CD4-positive, alpha-beta T cell treated with Interleukin-10 for 1 hour (primary cell): ENCODE measurements around the gene CDCA4.
A peak's percentile ranks its signal among the peaks of the same experiment; 100 is the strongest.
"Not testable (repeated sequence)": the region's sequence is repeated elsewhere in the genome, so short reads cannot be mapped to it uniquely, and the experiment has no call there.

Source experiments
- DNase-seq: peaks from one replicate; pipeline ENCODE4 v3.0.0-alpha.2; 2020

The CDCA4 gene

GRCh38 chr14:105020815-105021655, at the start of gene CDCA4:
Gene CDCA4 (minus strand): TSS chr14:105021083. CDS start chr14:105011929, 9,154 bp downstream.
- DNase-seq = peak; percentile 98

DNA sequence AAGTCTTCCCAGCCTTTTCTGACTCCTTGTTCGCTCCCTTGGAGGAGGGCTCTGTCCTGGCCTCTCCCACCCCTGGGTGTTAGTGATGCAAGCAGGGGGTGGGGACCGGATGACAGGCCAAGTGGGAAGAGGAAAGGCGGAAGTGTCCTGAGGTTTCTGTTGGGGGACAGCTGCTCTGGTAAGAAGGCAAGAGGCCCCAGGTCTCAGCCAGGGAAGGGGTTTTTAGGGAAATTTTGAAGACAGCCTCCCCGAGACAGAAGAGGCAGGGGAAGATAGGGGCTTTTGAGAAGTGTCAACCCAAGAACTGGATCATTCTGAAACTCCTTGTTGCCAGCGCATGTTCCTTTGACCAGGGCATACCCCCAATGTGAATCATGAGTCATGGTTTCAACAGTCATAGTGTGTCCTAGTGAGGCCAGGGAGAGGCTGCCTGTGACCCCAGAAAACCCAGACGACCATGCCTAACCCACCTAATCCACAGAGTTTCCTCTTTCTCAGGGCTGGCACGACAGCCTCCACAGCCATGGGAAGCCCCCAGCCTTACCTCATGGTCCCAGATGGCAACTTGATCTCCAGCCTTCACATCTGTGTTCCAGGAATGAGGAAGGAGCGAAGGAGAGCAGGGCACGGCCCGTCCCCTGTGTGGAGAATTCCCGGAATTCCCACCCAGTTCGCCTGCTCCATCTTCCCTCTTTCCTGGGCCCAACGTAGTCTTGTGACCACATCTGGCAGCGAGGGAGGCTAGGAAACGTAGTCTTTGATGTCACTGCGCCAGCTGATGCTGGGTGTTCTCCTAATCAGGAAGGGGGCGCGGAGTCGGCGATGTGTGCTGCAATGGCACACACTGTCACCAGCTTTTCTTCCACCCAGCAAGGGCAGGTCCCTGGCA, 49.2 kb upstream of the CDCA4 start:
- peak; percentile 46 for DNase-seq

GRCh38 chr14:105069522-105069870, 48.6 kb upstream of the CDCA4 start:
- no peak for DNase-seq

- no peak for DNase-seq
Observed at GRCh38 chr14:105068818-105069217, 47.9 kb upstream of the CDCA4 start.

DNA sequence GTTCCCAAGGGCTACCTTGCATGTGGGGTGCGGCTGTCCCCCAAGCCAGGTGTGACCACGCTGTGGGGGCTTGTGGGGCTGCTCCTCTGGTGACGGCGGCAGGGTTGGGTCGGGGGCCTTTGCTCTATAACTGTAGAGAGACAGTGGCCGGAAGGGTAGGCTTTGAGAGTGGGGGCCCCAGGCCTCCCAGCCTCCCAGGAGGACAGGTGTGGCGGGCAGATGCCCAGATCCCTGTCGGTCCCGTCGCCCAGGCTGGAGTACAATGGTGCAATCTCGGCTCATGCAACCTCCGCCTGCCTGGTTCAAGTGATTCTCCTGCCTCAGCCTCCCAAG, 47.1 kb upstream of the CDCA4 start:
- DNase-seq = no peak

GRCh38 chr14:105067140-105067968, 46.5 kb upstream of the CDCA4 start:
- DNase-seq = peak; percentile 60

DNA sequence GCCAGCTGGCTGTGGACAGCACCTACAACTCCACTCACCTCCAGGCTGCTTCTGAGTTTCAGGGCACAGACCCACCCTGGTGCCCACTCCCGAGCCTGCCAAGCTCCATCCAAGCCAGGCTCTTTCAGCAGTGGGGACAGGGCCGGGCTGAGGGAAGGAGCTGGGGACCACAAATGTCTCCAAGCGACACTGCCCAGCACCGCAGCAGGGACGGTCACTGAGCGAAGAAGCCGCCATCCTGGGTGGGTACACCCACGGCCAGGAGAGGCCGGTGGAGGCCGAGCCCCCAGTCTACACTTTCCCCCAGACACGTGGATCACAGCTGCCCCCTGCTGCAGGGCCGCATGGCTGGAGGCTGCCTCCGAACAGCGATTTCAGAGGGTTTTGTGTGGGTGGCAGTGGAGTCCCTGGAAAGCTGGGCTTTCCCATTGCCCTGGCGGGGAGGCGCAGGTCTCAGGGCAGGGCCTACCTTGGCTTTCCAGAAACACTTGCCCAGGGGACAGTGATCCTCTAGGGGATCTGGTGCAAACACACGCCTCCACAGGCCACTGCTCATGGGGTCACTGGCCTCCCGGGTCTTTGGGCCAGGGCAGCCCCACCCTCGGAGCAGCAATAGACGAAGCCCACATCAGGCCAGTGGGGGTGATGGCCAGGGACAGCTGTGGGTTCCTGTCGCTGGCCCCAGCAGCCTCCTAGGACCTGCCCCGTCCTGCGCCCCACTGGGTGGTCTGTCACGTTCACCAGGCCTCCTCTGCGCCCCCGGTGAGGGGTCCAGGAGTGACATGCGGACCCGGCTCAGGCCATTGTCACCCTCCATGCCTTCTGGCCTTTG, 45.6 kb upstream of the CDCA4 start:
- DNase-seq = no peak

DNA sequence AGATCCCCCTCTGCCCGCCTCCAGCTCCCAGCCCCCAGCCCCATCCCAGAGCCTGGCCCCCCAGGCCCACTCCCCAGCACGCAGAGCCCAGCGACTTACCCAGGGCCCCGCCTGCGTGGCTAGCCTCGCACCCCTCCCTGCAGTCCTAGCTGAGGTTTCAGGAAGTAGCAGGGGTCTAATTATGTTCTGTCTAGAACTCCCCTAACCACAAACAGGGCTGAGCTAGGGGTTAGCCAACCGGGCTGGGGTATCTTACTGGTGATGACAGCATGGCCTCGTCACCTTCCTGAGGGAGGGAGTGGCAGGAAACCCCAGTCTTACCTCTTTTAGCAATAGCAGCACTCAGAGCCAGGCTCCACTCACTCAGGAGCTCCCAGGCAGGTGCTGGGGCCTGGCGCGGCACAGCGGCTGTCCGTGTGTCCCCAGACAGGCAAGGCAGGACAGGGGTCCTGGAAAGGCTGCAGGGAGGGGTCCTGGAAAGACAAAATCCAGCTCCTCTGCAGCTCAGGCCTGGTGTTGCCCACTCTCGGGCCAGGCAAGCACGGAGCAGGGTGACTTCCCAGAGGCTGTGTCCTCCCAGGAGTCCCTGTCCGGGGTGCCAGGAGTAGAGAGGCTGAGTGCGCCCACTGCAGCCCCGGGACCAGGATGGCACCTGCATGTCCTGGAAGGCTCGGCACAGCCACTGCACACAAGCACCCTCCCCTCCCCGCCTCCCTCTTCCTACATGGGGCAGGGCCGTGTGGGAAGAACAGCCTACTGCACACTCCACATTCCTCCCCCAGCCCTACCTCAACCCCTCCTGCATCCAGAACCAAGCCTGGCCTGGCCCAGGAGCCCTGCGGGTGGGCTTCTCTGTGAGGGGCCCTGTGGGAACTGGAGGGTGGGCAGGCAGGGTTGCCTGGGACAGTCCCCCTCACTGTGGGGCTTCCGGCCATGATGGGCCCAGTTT, 44.7 kb upstream of the CDCA4 start, which contains the start of gene GPR132:
TSS of gene GPR132 (minus strand) at position 151 of the 949 bp plus-strand sequence. CDS start 10,010 bp downstream, outside the sequence.
- DNase-seq = peak; percentile 97

DNA sequence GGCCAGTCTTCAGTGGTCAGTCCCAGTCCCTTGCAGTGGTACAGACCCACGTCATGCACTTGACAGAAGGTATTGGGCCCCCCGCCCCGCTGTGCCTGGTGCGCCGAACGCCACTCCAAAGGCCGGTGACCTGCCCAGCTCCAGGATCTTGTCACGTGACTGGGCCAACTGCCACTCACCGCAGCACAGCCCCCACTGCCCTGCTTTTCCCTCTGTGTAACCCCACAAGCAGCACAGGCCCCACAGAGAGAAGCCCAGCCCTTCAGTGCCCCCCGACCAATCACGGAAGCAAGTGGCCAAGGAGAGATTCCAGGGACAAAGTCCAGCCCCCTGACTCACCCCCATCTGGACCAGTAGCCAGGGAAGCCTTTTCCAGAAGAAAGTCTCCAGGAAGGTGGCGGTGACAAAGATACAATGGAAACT, 43.8 kb upstream of the CDCA4 start:
- peak; percentile 66 for DNase-seq

DNA sequence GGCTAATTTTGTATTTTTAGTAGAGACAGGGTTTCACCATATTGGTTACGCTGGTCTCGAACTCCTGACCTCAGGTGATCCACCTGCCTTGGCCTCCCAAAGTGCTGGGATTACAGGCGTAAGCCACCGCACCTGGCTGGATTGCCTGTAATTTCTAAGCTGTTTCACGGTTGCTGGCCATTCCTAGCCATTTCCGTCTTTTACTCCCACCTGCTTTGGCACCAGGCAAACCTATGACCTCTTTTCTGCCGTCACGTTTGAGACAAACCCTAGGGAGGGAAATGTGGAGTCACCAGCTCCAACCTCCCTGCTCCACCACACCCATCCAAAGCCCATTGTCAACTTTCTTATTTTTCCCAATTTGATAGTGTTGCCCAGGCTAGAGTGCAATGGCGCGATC, 43.1 kb upstream of the CDCA4 start:
- no peak for DNase-seq

DNA sequence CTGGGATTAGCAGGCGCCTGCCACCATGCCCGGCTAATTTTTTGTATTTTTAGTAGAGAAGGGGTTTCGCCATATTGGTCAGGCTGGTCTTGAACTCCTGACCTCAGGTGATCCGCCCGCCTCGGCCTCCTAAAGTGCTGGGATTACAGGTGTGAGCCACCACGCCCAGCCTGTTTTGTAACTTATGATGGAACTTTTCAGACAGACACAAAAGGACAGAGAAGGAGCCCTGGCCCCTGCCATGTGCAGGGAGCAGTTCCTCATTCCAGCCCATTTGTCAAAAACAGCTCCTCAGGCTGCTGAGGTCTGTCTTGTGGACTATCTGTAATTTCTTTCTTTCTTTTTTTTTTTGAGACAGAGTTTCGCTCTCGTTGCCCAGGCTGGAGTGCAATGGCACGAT, 42.6 kb upstream of the CDCA4 start:
- DNase-seq = not testable (repeated sequence)

GRCh38 chr14:105063056-105063455, 42.2 kb upstream of the CDCA4 start:
- DNase-seq = no peak

DNA sequence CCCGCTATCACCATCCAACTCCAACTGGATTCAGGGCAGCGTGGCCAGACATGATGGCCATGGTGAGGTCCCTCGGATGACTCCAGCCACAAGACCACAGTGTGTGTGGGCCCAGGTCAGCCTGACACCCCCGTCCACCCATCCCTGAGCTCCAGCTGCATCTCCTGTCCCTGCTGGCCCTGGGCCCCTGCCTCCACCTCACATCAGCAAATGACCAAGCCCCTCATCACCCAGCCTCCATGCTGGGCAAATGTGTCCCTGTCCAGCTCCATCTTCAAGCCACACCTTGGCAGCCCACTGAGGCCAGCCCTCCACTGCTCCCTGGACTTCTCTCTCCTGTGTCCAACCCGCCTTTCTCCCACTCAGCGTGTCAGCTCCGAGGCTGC, 41.2 kb upstream of the CDCA4 start:
- no peak for DNase-seq

- DNase-seq = peak; percentile 59
Observed at GRCh38 chr14:105061428-105062047, 40.7 kb upstream of the CDCA4 start.

GRCh38 chr14:105060751-105061427, 40.0 kb upstream of the CDCA4 start:
- DNase-seq = peak; percentile 46

DNA sequence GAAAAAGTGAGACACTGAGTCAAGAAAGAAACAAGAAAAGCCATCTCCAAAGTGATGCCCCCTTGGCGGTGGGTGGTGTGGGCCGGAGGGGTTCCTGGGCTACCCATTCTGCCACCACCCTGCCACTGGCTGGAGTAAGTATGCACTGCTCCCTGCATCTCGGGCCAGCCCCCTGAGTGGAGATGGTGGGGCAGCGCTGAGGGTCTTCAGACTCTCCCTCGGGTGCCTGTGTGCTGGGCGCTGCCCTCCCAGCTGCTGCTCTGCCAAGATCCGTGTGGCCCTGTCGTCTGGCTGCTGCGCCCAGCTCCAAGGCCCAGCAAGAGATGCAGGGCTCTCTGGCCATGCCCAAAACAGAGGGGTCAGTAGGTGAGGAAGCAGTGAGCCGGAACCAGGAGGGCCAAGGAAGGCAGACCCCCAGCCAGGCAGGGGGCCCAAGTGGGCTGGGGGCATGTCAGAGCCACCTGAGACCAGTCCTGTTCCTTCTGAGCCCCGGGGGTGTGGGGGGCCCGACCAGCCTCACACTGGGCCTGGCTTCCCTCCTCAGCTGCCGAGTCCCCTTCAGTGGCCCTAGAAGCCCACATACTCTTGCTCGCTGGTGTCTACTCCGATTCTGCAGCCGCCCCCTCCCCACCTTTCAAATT, 39.2 kb upstream of the CDCA4 start:
- DNase-seq = no peak

GRCh38 chr14:105059035-105059924, 38.4 kb upstream of the CDCA4 start:
- DNase-seq = peak; percentile 62

DNA sequence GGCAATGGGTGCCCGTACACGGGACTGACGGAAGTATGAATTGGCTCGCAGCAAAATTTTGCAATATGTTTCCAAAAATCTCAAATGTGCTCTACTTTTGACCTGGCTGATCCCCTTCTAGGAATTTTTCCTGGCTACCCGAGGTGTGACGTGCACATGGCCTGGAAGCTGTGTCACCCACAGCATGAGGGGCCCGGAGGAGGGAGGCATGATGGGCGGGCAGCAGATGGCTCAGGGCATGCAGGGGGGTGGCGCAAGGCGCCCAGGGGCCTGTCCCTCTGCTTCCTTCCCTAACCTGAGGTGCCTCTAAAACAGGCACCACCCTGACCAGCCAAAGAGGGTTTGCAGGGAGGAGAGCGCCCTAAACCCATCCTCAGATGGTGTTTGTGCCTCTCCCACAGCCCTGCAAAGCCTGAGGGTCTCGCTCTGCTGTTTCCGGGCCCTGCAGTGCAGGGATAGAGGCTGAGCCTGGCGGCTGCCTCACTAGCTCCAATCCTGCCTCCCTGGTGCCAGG, 37.7 kb upstream of the CDCA4 start:
- DNase-seq = no peak
